Gastrocnemius medialis (tissue), 4 donors: ENCODE measurements around the gene BCAP29. TPM values are rescaled to one million over a fixed set of nuclear protein-coding genes. Genes with fewer than 3 reads are reported as not detected.

Source experiments
- ATAC-seq, 2 donors: fragments of 150-250 bp; one replicate each; pipeline ENCODE4 v1.9.1; 2016
- DNase-seq, 2 donors: peaks; one replicate each; pipeline ENCODE4 v3.0.0-alpha.2; 2019
- H3K27ac ChIP-seq, 4 donors: fragments of 200-600 bp; sonication (generic); 1 replicate in 1 of 4; 2 replicates in 3 of 4; pipeline ENCODE4 v1.5.1; 2016 to 2018; ENCODE audit warnings: mild to moderate bottlenecking in 2 of 4, moderate library complexity in 1 of 4
- H3K27me3 ChIP-seq, 3 donors: fragments of 200-600 bp; sonication (generic) in 2 of 3; 1 replicate in 1 of 3; 2 replicates in 2 of 3; pipeline versions ENCODE4 v1.5.1 to v1.6.0; 2016 to 2019; ENCODE audit warnings: mild to moderate bottlenecking in 1 of 3, moderate library complexity in 1 of 3
- H3K36me3 ChIP-seq, 2 donors: fragments of 200-600 bp; sonication (generic) in 1 of 2; one replicate each; pipeline ENCODE4 v1.5.1; 2017 to 2018
- H3K4me1 ChIP-seq, 2 donors: fragments of 200-600 bp; sonication (generic) in 1 of 2; one replicate each; pipeline ENCODE4 v1.5.1; 2016 to 2017; ENCODE audit warnings: mild to moderate bottlenecking in 2 of 2
- H3K4me3 ChIP-seq, 4 donors: fragments of 200-600 bp; sonication (generic) in 3 of 4; 1 replicate in 1 of 4; 2 replicates in 3 of 4; pipeline ENCODE4 v1.5.1; 2016 to 2019; ENCODE audit warnings: mild to moderate bottlenecking in 2 of 4
- H3K9me3 ChIP-seq, 3 donors: fragments of 200-600 bp; sonication (generic) in 2 of 3; 1 replicate in 1 of 3; 2 replicates in 2 of 3; pipeline ENCODE4 v1.5.1; 2016 to 2019
- CTCF ChIP-seq, 5 experiments: fragments of 450-650 bp in 3 of 5; fragments of 200-600 bp in 2 of 5; sonication (generic) in 2 of 5; IDR thresholded peaks in 4 of 5; conservative IDR thresholded peaks in 1 of 5; 1 replicate in 4 of 5; 2 replicates in 1 of 5; pipeline ENCODE4 v1.5.1; 2016 to 2019; ENCODE audit warnings: antibody characterized with exemption in 5 of 5, mild to moderate bottlenecking in 3 of 5, moderate library complexity in 3 of 5
- POLR2A ChIP-seq, 2 donors: fragments of 450-650 bp; IDR thresholded peaks; one replicate each; pipeline ENCODE4 v1.6.1; 2017; ENCODE audit warnings: antibody characterized with exemption in 2 of 2, mild to moderate bottlenecking in 2 of 2, moderate library complexity in 2 of 2
- in situ Hi-C, 4 donors: fragments of 200-750 bp; cut with MboI; loops; one replicate each; pipeline versions ENCODE4 v1.15.0 to v1.8.0; 2017; ENCODE audit warnings: low sequenced_read_pairs in 4 of 4
- intact Hi-C: fragments of 100-400 bp; cut with DNase I; formaldehyde crosslinking; loops from one replicate; pipeline ENCODE4 v1.15.1; 2023; ENCODE audit warnings: low total_unique reads
- total RNA-seq, 4 donors: library from RNA; depleted of rRNA; stranded (reverse); fragments of >200 nt; gene quantifications; one replicate each; pipeline versions ENCODE4 v1.1.0 to v1.2.3, GENCODE V29; 2016

The BCAP29 gene
- total RNA-seq, 4 donors from 2014 or later = 125 to 152 (median 129) TPM

DNA sequence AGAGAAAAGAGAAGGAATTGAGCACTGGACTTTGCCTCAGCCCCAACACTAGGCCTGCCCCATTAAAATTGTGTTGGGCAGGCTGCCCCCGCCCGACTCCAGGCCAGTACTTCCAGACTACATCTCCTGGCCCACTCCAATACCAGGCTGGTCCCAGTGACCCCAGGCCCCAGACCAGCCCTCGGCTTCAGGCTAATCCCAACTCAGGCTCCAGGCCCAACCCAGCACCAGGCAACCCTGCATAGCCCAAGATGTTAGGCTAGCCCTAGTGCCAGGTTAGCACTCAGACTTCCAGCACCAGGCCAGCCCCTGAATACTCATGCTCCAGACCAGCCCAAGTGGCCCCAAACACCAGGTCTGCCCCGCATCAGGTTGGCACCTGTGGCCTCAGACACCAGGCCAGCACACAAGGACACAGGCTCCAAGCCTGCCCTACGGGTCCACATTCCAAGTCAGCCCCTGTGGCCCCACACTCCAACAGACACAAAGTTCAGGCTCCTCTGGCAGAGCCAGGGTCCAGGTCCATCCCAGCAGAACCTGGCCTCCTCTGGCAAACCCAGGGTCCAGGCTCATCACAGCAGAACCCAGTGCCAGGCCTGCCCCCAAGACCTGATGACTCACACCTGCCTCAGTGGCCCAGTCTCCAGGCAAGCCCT is 36.6 kb upstream of the BCAP29 start:
- intact Hi-C loops = no loop called here
- no peaks in the 10 kb centered on the region for H3K27me3 ChIP-seq
- ATAC-seq = no peak
- H3K36me3 ChIP-seq = peaks cover 0 to 11% of the 10 kb centered on the region in 2 donors
- no peaks in the 10 kb centered on the region for H3K4me1 ChIP-seq
- no peaks in the 10 kb centered on the region for H3K9me3 ChIP-seq
- no peak overlapping the region for H3K27ac ChIP-seq
- no peak for DNase-seq
- TF ChIP-seq POLR2A (IDR thresholded peaks at IDR 0.05) = no peak
- no peak for TF ChIP-seq CTCF (IDR thresholded peaks at IDR 0.05 in 4 of 5, conservative IDR thresholded peaks at IDR 0.05 in 1 of 5)
- in situ Hi-C loops = no loop called here
- no peak overlapping the region for H3K4me3 ChIP-seq

GRCh38 chr7:107544848-107545591 is 35.0 kb upstream of the BCAP29 start:
- H3K4me1 ChIP-seq = no peaks in the 10 kb centered on the region
- TF ChIP-seq CTCF (IDR thresholded peaks at IDR 0.05 in 4 of 5, conservative IDR thresholded peaks at IDR 0.05 in 1 of 5) (no peak), POLR2A (IDR thresholded peaks at IDR 0.05) (no peak)
- intact Hi-C loops = no loop called here
- no peaks in the 10 kb centered on the region for H3K27me3 ChIP-seq
- H3K9me3 ChIP-seq = no peaks in the 10 kb centered on the region
- no peak overlapping the region for H3K4me3 ChIP-seq
- in situ Hi-C loops = no loop called here
- ATAC-seq (no peak), DNase-seq (no peak)
- peaks cover 0 to 11% of the 10 kb centered on the region in 2 donors for H3K36me3 ChIP-seq
- no peak overlapping the region for H3K27ac ChIP-seq

- H3K4me3 ChIP-seq = no peak overlapping the region
- H3K36me3 ChIP-seq = peaks cover 0 to 20% of the 10 kb centered on the region in 2 donors
- H3K27ac ChIP-seq = no peak overlapping the region
- intact Hi-C loops (no loop called here), in situ Hi-C loops (loop anchor here in 1 of 4 donors (25.0 kb wide), 1 partner anchor 365 kb away; no protein-coding TSS in a partner anchor)
- no peaks in the 10 kb centered on the region for H3K27me3 ChIP-seq
- H3K4me1 ChIP-seq = no peaks in the 10 kb centered on the region
- TF ChIP-seq CTCF (IDR thresholded peaks at IDR 0.05 in 4 of 5, conservative IDR thresholded peaks at IDR 0.05 in 1 of 5) (no peak), POLR2A (IDR thresholded peaks at IDR 0.05) (no peak)
- ATAC-seq (no peak), DNase-seq (no peak)
- no peaks in the 10 kb centered on the region for H3K9me3 ChIP-seq
Measured at GRCh38 chr7:107551936-107552335, 28.1 kb upstream of the BCAP29 start.

- in situ Hi-C loops = loop anchor here in 1 of 4 donors (25.0 kb wide), 1 partner anchor 369 kb away; no protein-coding TSS in a partner anchor
- DNase-seq = no peak
- Histone ChIP-seq H3K9me3 (no peaks in the 10 kb centered on the region), H3K36me3 (peaks cover 0 to 29% of the 10 kb centered on the region in 2 donors), H3K27me3 (no peaks in the 10 kb centered on the region), H3K27ac (no peak overlapping the region), H3K4me1 (peaks cover 12 to 15% of the 10 kb centered on the region in 2 donors), H3K4me3 (no peak overlapping the region)
- intact Hi-C loops = no loop called here
- no peak for ATAC-seq
- TF ChIP-seq POLR2A (IDR thresholded peaks at IDR 0.05) (no peak), CTCF (IDR thresholded peaks at IDR 0.05 in 4 of 5, conservative IDR thresholded peaks at IDR 0.05 in 1 of 5) (no peak)
Measured at GRCh38 chr7:107555893-107556292, 24.2 kb upstream of the BCAP29 start.
